Endothelial cell of umbilical vein (primary cell): ENCODE data around the gene CDK10. TPM values are rescaled to one million over a fixed set of nuclear protein-coding genes. Genes with fewer than 3 reads are reported as not detected.

ENCODE experiments used
- BruUV-seq: library from RNA; stranded (reverse); fragments of 400-500 nt; replicated peaks from 2 replicates; lab custom pipeline; 2021; lab: Mats Ljungman, UMichigan
- CTCF ChIA-PET: fragments of 300-600, 350-600 bp; sonication (Branson Sonifier 250); formaldehyde crosslinking; loops from one replicate; lab custom pipeline; 2021; ENCODE audit warnings: antibody characterized with exemption, inconsistent platforms; lab: Charles Lee
- POLR2A ChIA-PET: fragments of 300-600, 350-600 bp; sonication (Branson Sonifier 250); formaldehyde crosslinking; loops from one replicate; lab custom pipeline; 2021; ENCODE audit warnings: antibody characterized with exemption, inconsistent platforms; lab: Charles Lee
- DNase-seq: peaks from one replicate; pipeline ENCODE4 v3.0.0-alpha.2; 2011; ENCODE audit warnings: low read depth, low spot score
- FAIRE-seq: peaks from 2 replicates; lab custom pipeline; 2011; peaks lifted over from hg19 to GRCh38; lab: Jason Lieb, UNC
- H2AFZ ChIP-seq: 2 replicates; pipeline ENCODE4 v1.6.0; 2012; ENCODE audit warnings: low read depth, low read length, control low read depth, inconsistent platforms
- H3K27ac ChIP-seq: 2 replicates; pipeline ENCODE4 v1.5.1; 2011; ENCODE audit warnings: low read depth, mild to moderate bottlenecking, control low read depth, low read length, moderate library complexity; ENCODE audit not compliant: insufficient read depth
- H3K27me3 ChIP-seq, 2 experiments: 2 replicates each; pipeline versions ENCODE4 v1.6.0 to v1.6.1; 2011; ENCODE audit warnings: low read length in 2 of 2, mixed read lengths in 1 of 2; ENCODE audit not compliant: control insufficient read depth in 2 of 2, insufficient read depth in 2 of 2
- H3K36me3 ChIP-seq, 2 experiments: 2 replicates in 1 of 2; 3 replicates in 1 of 2; pipeline ENCODE4 v1.5.1; 2011; ENCODE audit warnings: low read length in 2 of 2, mild to moderate bottlenecking in 1 of 2, moderate library complexity in 1 of 2; ENCODE audit not compliant: control insufficient read depth in 2 of 2, insufficient read depth in 2 of 2; ENCODE audit errors: extremely low read depth in 1 of 2
- H3K4me1 ChIP-seq: 3 replicates; pipeline ENCODE4 v1.5.1; 2011; ENCODE audit warnings: mild to moderate bottlenecking, low read length; ENCODE audit not compliant: control insufficient read depth, insufficient read depth; ENCODE audit errors: extremely low read depth
- H3K4me2 ChIP-seq: 2 replicates; pipeline ENCODE4 v1.6.1; 2011; ENCODE audit warnings: low read length, control low read depth, mixed read lengths; ENCODE audit not compliant: insufficient read depth
- H3K4me3 ChIP-seq, 3 experiments: fragments of 200-600 bp in 1 of 3; sonication (generic), shearing (Covaris generic) in 1 of 3; replicated peaks in 1 of 3; 2 replicates each; pipeline ENCODE4 v1.5.1; 2011 to 2016; ENCODE audit warnings: control low read depth in 3 of 3, low read length in 3 of 3, mild to moderate bottlenecking in 2 of 3, inconsistent platforms in 1 of 3, low read depth in 1 of 3, moderate library complexity in 1 of 3; ENCODE audit not compliant: insufficient read depth in 1 of 3
- H3K79me2 ChIP-seq: 2 replicates; pipeline ENCODE4 v1.6.0; 2012; ENCODE audit warnings: low read length, inconsistent platforms; ENCODE audit not compliant: control insufficient read depth, insufficient read depth
- H3K9ac ChIP-seq: replicated peaks from 2 replicates; pipeline ENCODE3; 2011; ENCODE audit warnings: low read length, control low read depth; ENCODE audit not compliant: insufficient read depth; ENCODE audit errors: extremely low read depth
- H3K9me1 ChIP-seq: replicated peaks from 3 replicates; pipeline ENCODE4 v1.6.0; 2011; ENCODE audit warnings: mild to moderate bottlenecking, low read length; ENCODE audit not compliant: control insufficient read depth, insufficient read depth; ENCODE audit errors: extremely low read depth
- H3K9me3 ChIP-seq: replicated peaks from 2 replicates; pipeline ENCODE4 v1.5.1; 2012; ENCODE audit warnings: low read length, inconsistent platforms; ENCODE audit not compliant: control insufficient read depth, insufficient read depth
- H4K20me1 ChIP-seq: replicated peaks from 2 replicates; pipeline ENCODE3; 2011; ENCODE audit warnings: mild to moderate bottlenecking, low read length; ENCODE audit not compliant: control insufficient read depth, insufficient read depth; ENCODE audit errors: extremely low read depth
- CTCF ChIP-seq, 2 donors: IDR thresholded peaks; 1 replicate in 1 of 2; 2 replicates in 1 of 2; pipeline ENCODE4 v1.5.1; 2011; ENCODE audit warnings: low read length in 2 of 2, mild to moderate bottlenecking in 2 of 2, moderate library complexity in 2 of 2, control low read depth in 1 of 2, inconsistent platforms in 1 of 2, low read depth in 1 of 2; ENCODE audit not compliant: insufficient read depth in 1 of 2; ENCODE audit errors: extremely low read depth in 1 of 2
- FOS ChIP-seq: IDR thresholded peaks from 2 replicates; pipeline ENCODE4 v1.6.1; 2011; ENCODE audit warnings: mild to moderate bottlenecking, low read length, moderate library complexity, borderline replicate concordance; ENCODE audit not compliant: insufficient read depth
- GATA2 ChIP-seq: IDR thresholded peaks from 2 replicates; pipeline ENCODE4 v1.7.0; 2011; ENCODE audit warnings: low read depth, mild to moderate bottlenecking, moderate library complexity, mixed read lengths, low read length; ENCODE audit not compliant: insufficient read length, insufficient read depth
- POLR2A ChIP-seq: IDR thresholded peaks from 2 replicates; pipeline ENCODE4 v1.6.1; 2012; ENCODE audit warnings: low read depth, mild to moderate bottlenecking, control low read depth, low read length
- POLR2AphosphoS5 ChIP-seq: IDR thresholded peaks from 2 replicates; pipeline ENCODE4 v1.6.1; 2012; ENCODE audit warnings: low read depth, mild to moderate bottlenecking, control low read depth, low read length, moderate library complexity; ENCODE audit not compliant: insufficient read depth
- dilution Hi-C: fragments of 300-500 bp; cut with MboI; formaldehyde crosslinking; loops from one replicate; pipeline ENCODE4 v1.15.0; 2019; ENCODE audit warnings: low sequenced_read_pairs; ENCODE audit not compliant: extremely low pct_ligation_motif_present
- intact Hi-C: fragments of 100-400 bp; cut with micrococcal nuclease; formaldehyde crosslinking; loops from one replicate; pipeline ENCODE4 v1.10.0; 2022
- polyA plus RNA-seq, 4 experiments: library from polyadenylated mRNA; depleted of rRNA in 3 of 4; stranded (reverse) in 3 of 4; unstranded in 1 of 4; fragments of >200 nt; gene quantifications; 2 replicates each; pipeline versions ENCODE4 v1.2.1 to v1.2.3, GENCODE V29; 2011 to 2012; ENCODE audit warnings: missing spikeins in 1 of 4
- total RNA-seq: library from RNA; stranded (reverse); gene quantifications from 2 replicates; pipeline ENCODE4 v1.2.3, GENCODE V29; 2021
- TF ChIP-seq, protein P1 (sequence below): IDR thresholded peaks from 2 replicates; pipeline ENCODE4 v1.6.1; 2011; ENCODE audit not compliant: insufficient read depth, insufficient read length

Gene CDK10
- total and polyA plus RNA-seq, 2 donors (not counting 3 experiments of a cell fraction or from before 2014, with no cell fraction given) = 74.5 to 99.9 TPM

- Histone ChIP-seq H4K20me1 (no peaks in the 10 kb centered on the region), H3K27ac (no peak overlapping the region), H3K36me3 (peaks cover 0 to 34% of the 10 kb centered on the region in 2 experiments), H3K9me1 (no peaks in the 10 kb centered on the region), H3K4me3 (no peak overlapping the region), H3K4me2 (no peak overlapping the region), H3K79me2 (no peaks in the 10 kb centered on the region), H3K4me1 (peaks cover 9% of the 10 kb centered on the region), H3K9me3 (no peaks in the 10 kb centered on the region), H2AFZ (no peak overlapping the region), H3K27me3 (no peaks in the 10 kb centered on the region), H3K9ac (no peak overlapping the region)
- ChIA-PET CTCF (interaction anchor here (2.0 kb wide), 1 partner anchor 10 kb away, joined by 5 read pairs; no protein-coding TSS in a partner anchor), POLR2A (interaction anchor here (0.6 kb wide), 1 partner anchor 83 kb away, joined by 3 read pairs; no protein-coding TSS in a partner anchor)
- no peak for TF ChIP-seq FOS
- no peak for TF ChIP-seq CTCF (IDR thresholded peaks at IDR 0.05; ENCODE audit: extremely low read depth in 1 of 2, insufficient read depth in 1 of 2, low read depth in 1 of 2, low read length in 2 of 2)
- peak; percentile 11 for TF ChIP-seq POLR2A
- dilution Hi-C loops (no loop called here), intact Hi-C loops (no loop called here)
- BruUV-seq = TSS peak; percentile 19
- FAIRE-seq = no peak
- DNase-seq = no peak
Measured at GRCh38 chr16:89695875-89696669, 9.6 kb downstream of the CDK10 start.

GRCh38 chr16:89696670-89697128 is 10.2 kb downstream of the CDK10 start:
- ChIA-PET CTCF (interaction anchor here (2.0 kb wide), 1 partner anchor 9 kb away, joined by 5 read pairs; no protein-coding TSS in a partner anchor), POLR2A (no interaction called here)
- Histone ChIP-seq H3K27ac (no peak overlapping the region), H3K79me2 (no peaks in the 10 kb centered on the region), H3K9me1 (no peaks in the 10 kb centered on the region), H3K9ac (no peak overlapping the region), H3K4me2 (no peak overlapping the region), H3K9me3 (no peaks in the 10 kb centered on the region), H3K27me3 (no peaks in the 10 kb centered on the region), H4K20me1 (no peaks in the 10 kb centered on the region), H3K36me3 (peaks cover 0 to 29% of the 10 kb centered on the region in 2 experiments), H3K4me1 (peaks cover 9% of the 10 kb centered on the region), H2AFZ (no peak overlapping the region), H3K4me3 (no peak overlapping the region)
- dilution Hi-C loops = no loop called here
- BruUV-seq = no TSS peak
- intact Hi-C loops = no loop called here
- FAIRE-seq = no peak
- DNase-seq = no peak
- TF ChIP-seq POLR2A (no peak), GATA2 (no peak), POLR2AphosphoS5 (peak; percentile 42), CTCF (IDR thresholded peaks at IDR 0.05; ENCODE audit: extremely low read depth in 1 of 2, insufficient read depth in 1 of 2, low read depth in 1 of 2, low read length in 2 of 2) (no peak)
- TF ChIP-seq, protein P1, sequence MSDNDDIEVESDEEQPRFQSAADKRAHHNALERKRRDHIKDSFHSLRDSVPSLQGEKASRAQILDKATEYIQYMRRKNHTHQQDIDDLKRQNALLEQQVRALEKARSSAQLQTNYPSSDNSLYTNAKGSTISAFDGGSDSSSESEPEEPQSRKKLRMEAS = no peak
